ENCODE data around the gene IL23A.

IL23A gene

GRCh38 chr12:56362130-56363059 is 23.7 kb downstream of the IL23A start, which contains the start of gene APOF:
Gene APOF (minus strand): TSS chr12:56362857. CDS start chr12:56362745, 112 bp downstream.
- no peak for DNase-seq

- no peak for DNase-seq
These were observed 28.3 kb downstream of the IL23A start for GRCh38 chr12:56366948-56367347.

- no peak for DNase-seq
These were observed 34.8 kb downstream of the IL23A start for GRCh38 chr12:56373515-56373914.

- no peak for DNase-seq
These were observed 36.3 kb downstream of the IL23A start for GRCh38 chr12:56374726-56375597.

- DNase-seq: no peak
These were observed 37.1 kb downstream of the IL23A start for GRCh38 chr12:56375598-56376434.

GRCh38 chr12:56377310-56377988 is 38.8 kb downstream of the IL23A start:
- DNase-seq: no peak

GRCh38 chr12:56377989-56378316 is 39.3 kb downstream of the IL23A start:
- DNase-seq: no peak

- DNase-seq: no peak
These were observed 43.9 kb downstream of the IL23A start for GRCh38 chr12:56382611-56383010.

- DNase-seq: no peak
These were observed 47.2 kb downstream of the IL23A start for GRCh38 chr12:56385873-56386272.

- DNase-seq: no peak
These were observed 48.6 kb downstream of the IL23A start for GRCh38 chr12:56387152-56387736.

GRCh38 chr12:56389412-56389811 is 50.7 kb downstream of the IL23A start:
- DNase-seq: no peak

Measured in stimulated activated naive CD4-positive, alpha-beta T cell (primary cell).